ENCODE measurements around the gene GFOD1. TPM values are rescaled to one million over a fixed set of nuclear protein-coding genes. Genes with fewer than 3 reads are reported as not detected.

The GFOD1 gene
- total and polyA plus RNA-seq, 7 donors, result 2.3 to 18.3 (median 13.3) TPM

DNA sequence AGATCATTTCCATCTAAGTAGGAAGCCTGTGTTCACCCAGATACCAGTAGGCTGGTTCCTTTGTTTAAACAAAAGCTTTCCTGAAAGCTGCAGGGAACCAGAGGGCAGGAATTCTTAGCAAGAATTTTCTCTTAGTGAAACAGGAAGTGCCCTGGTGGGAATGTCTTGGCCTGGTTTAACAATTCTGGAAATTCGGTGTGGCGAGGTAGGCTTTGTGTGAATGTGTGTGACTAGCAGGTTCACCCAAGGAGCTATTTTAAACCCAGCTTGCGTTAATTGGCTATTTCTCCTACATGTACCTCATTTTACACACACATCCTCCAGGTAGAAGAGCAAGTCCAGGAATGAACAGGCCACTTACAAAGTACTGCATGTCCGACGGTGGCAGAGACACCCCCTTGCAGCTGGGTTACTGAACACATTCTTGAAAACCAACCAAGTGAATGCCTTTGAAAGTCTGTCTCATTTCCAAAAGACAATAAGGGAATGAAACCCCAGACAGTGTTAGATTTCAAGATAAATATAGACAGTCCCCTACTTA, 64.6 kb downstream of the GFOD1 start:
- Histone ChIP-seq H3K27me3 (no peaks in the 10 kb centered on the region), H3K36me3 (no peaks in the 10 kb centered on the region), H3K4me1 (peaks cover 0 to 69% (median 58%) of the 10 kb centered on the region in 4 donors), H3K9me3 (no peaks in the 10 kb centered on the region), H3K27ac (peak overlapping the region; percentile 40 to 80 (median 77)), H3K4me3 (no peak overlapping the region)
- intact Hi-C loops (cut with DNase I), result no loop called here
- DNase-seq, result no peak
- 69 to 78% methylated on average over 5 of the region's 5 CpGs for WGBS, 2 donors
- peak in 2 of 4 donors; percentile 33 to 34 for TF ChIP-seq POLR2AphosphoS5 (IDR thresholded peaks at IDR 0.05)
- no peak for TF ChIP-seq EP300 (IDR thresholded peaks at IDR 0.05)

DNA sequence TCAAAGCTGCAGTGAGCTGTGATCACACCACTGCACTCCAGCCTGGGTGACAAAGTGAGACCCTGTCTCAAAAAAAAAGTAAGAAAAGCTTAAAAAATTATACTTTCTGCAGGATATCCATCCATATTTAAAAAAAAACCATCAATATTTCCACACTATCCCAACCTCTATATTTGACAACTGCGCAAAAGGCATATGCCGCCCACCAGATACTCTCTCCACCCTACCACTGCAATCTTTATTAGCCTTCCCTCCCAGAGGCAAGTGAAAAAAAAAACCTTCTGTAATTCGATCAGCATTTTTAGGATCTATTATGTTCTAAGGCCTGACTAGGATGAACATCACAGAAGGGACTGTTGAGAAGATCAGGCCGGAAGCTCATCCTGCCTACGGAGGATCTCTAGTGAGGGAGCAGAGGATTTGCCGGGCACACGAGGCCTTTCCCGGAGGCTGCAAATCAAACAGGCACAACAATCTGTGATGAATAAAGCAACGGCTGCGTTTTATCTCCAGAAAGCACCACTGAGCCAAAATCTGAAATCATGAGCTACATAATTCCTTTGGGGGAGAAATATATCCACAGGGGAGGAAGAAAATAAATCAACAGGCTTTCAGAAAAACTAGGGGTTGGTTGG, 65.9 kb downstream of the GFOD1 start:
- TF ChIP-seq POLR2AphosphoS5 (IDR thresholded peaks at IDR 0.05), result peak in 3 of 4 donors; percentile 48 to 60 (median 50)
- no peak for TF ChIP-seq EP300 (IDR thresholded peaks at IDR 0.05)
- no peak for TF ChIP-seq POLR2A (IDR thresholded peaks at IDR 0.05)
- TF ChIP-seq, protein P1, sequence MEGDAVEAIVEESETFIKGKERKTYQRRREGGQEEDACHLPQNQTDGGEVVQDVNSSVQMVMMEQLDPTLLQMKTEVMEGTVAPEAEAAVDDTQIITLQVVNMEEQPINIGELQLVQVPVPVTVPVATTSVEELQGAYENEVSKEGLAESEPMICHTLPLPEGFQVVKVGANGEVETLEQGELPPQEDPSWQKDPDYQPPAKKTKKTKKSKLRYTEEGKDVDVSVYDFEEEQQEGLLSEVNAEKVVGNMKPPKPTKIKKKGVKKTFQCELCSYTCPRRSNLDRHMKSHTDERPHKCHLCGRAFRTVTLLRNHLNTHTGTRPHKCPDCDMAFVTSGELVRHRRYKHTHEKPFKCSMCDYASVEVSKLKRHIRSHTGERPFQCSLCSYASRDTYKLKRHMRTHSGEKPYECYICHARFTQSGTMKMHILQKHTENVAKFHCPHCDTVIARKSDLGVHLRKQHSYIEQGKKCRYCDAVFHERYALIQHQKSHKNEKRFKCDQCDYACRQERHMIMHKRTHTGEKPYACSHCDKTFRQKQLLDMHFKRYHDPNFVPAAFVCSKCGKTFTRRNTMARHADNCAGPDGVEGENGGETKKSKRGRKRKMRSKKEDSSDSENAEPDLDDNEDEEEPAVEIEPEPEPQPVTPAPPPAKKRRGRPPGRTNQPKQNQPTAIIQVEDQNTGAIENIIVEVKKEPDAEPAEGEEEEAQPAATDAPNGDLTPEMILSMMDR (IDR thresholded peaks at IDR 0.05), result no peak
- Histone ChIP-seq H3K4me1 (peaks cover 0 to 69% (median 56%) of the 10 kb centered on the region in 4 donors), H3K9me3 (no peaks in the 10 kb centered on the region), H3K27me3 (no peaks in the 10 kb centered on the region), H3K4me3 (no peak overlapping the region), H3K27ac (peak overlapping the region; percentile 40 to 80 (median 77)), H3K36me3 (no peaks in the 10 kb centered on the region)
- no peak for DNase-seq
- intact Hi-C loops (cut with DNase I), result no loop called here
- 81 to 90% methylated on average over 10 of the region's 10 CpGs for WGBS, 2 donors

DNA sequence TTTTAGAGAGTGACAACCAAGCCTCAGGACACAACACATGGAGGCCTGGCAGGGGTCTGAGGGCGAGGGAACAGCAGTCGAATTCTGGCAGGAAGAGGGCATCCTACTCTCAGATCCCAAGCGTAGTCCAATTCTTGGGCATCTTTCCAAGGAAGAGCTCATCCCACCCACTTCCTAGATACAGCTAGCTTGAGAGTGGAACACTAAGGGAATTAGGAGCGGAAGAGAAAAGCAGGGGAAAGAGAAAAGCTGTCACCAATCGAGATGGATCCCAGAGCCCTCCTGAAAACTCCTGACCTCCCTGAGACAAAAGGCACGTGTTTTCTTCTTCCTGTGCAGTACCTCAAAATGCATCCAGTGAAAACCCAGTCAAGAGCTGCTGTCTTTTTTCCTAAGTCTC, 67.1 kb downstream of the GFOD1 start:
- WGBS, 2 donors, result 71 to 81% methylated on average over 6 of the region's 6 CpGs
- no peaks in the 10 kb centered on the region for H3K9me3 ChIP-seq
- no peak overlapping the region for H3K4me3 ChIP-seq
- H3K27me3 ChIP-seq, result no peaks in the 10 kb centered on the region
- H3K4me1 ChIP-seq, result peaks cover 0 to 58% (median 46%) of the 10 kb centered on the region in 4 donors
- no peaks in the 10 kb centered on the region for H3K36me3 ChIP-seq
- TF ChIP-seq POLR2AphosphoS5 (IDR thresholded peaks at IDR 0.05) (peak in 3 of 4 donors; percentile 40 to 63 (median 61)), EP300 (IDR thresholded peaks at IDR 0.05) (peak in 1 of 4 donors; percentile 14), POLR2A (IDR thresholded peaks at IDR 0.05) (no peak)
- TF ChIP-seq, protein P1 (IDR thresholded peaks at IDR 0.05), result no peak
- intact Hi-C loops (cut with DNase I), result no loop called here
- DNase-seq, result no peak
- H3K27ac ChIP-seq, result peak overlapping the region in 3 of 4 donors; percentile 27 to 80 (median 75)

DNA sequence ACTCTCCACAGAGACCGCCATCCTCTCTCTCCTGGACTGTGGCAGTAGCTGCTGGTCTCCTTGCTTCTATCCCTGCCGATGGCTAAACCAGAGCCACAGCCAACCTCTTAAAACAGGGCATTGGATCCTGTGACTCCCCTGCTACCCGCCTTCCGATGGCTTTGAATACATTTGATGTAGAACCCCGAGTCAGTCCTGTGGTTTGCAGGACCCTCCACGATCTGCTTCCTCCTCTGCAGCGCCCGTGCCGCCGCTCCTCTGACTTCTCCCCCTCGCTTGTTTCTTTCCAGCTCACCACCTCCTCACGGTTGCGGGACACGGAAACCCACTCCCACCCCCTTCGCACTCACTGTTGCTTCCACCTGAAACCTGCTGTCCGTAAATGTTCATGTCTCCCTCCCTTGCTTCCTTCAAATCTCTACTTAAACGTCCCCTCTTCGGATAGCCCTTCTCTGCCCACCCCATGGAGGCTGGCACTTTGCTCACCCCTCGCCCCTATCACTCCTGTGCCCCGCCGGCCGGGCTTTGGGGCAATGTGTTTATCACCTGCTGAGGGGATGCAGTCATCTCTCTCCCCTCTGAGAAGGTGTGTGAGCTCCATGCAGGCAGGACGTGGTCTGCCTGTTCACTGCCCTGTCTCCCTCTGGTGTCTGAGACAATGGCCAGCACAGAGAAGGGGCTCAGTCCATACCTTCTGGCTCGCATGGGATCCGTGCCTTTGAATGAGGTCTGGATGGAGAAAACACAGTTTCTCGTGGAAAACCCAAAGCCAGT, 67.8 kb downstream of the GFOD1 start:
- Histone ChIP-seq H3K4me1 (peaks cover 0 to 54% (median 42%) of the 10 kb centered on the region in 4 donors), H3K27me3 (no peaks in the 10 kb centered on the region), H3K27ac (peak overlapping the region in 3 of 4 donors; percentile 27 to 80 (median 75)), H3K9me3 (no peaks in the 10 kb centered on the region), H3K4me3 (no peak overlapping the region), H3K36me3 (no peaks in the 10 kb centered on the region)
- intact Hi-C loops (cut with DNase I), result no loop called here
- DNase-seq, result no peak
- TF ChIP-seq POLR2AphosphoS5 (IDR thresholded peaks at IDR 0.05) (no peak), EP300 (IDR thresholded peaks at IDR 0.05) (no peak), POLR2A (IDR thresholded peaks at IDR 0.05) (no peak)
- TF ChIP-seq, protein P1 (IDR thresholded peaks at IDR 0.05), result no peak
- 64 to 90% methylated on average over 26 of the region's 26 CpGs for WGBS, 2 donors

DNA sequence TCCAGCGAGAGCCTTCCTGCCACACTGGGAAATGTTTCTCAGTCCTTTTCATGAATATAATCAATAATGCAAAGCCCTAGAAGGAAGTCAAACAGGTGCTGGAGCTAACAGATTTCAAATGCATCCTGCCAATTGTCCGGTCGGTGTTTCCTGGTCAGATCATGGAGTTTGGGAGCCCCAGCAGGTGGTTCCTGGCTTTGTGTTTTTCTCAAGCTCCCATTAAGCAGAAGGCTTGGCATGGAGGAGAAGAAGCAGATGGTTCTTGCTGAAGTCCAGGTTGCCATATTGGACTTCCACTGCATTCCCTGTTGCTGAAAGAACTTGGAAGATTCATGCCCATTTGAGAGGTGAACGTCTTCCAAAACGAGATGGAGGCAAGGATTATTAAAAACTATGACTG, 68.6 kb downstream of the GFOD1 start:
- H3K9me3 ChIP-seq, result no peaks in the 10 kb centered on the region
- TF ChIP-seq EP300 (IDR thresholded peaks at IDR 0.05) (no peak), POLR2A (IDR thresholded peaks at IDR 0.05) (no peak), POLR2AphosphoS5 (IDR thresholded peaks at IDR 0.05) (no peak)
- TF ChIP-seq, protein P1 (IDR thresholded peaks at IDR 0.05), result no peak
- WGBS, 2 donors, result 87 to 88% methylated on average over 5 of the region's 5 CpGs
- intact Hi-C loops (cut with DNase I), result no loop called here
- H3K36me3 ChIP-seq, result no peaks in the 10 kb centered on the region
- no peak overlapping the region for H3K27ac ChIP-seq
- no peak for DNase-seq
- H3K27me3 ChIP-seq, result no peaks in the 10 kb centered on the region
- H3K4me1 ChIP-seq, result peaks cover 0 to 62% (median 45%) of the 10 kb centered on the region in 4 donors
- no peak overlapping the region for H3K4me3 ChIP-seq

Measured in sigmoid colon (tissue), 7 donors.